M059J (cell line): ENCODE data around the gene NONO. TPM values are rescaled to one million over a fixed set of nuclear protein-coding genes. Genes with fewer than 3 reads are reported as not detected.
A peak's percentile ranks its signal among the peaks of the same experiment; 100 is the strongest.
"Not testable (repeated sequence)": the region's sequence is repeated elsewhere in the genome, so short reads cannot be mapped to it uniquely, and the experiment has no call there.

ENCODE experiments used
- DNase-seq: peaks from one replicate; pipeline ENCODE4 v3.0.0-alpha.2; 2012; ENCODE audit warnings: low read depth
- total RNA-seq: library from RNA; depleted of rRNA; stranded (reverse); fragments of >200 nt; shearing (Covaris generic); gene quantifications from 2 replicates; pipeline ENCODE4 v1.2.3, GENCODE V29; 2014; rRNA removed

The NONO gene, protein sequence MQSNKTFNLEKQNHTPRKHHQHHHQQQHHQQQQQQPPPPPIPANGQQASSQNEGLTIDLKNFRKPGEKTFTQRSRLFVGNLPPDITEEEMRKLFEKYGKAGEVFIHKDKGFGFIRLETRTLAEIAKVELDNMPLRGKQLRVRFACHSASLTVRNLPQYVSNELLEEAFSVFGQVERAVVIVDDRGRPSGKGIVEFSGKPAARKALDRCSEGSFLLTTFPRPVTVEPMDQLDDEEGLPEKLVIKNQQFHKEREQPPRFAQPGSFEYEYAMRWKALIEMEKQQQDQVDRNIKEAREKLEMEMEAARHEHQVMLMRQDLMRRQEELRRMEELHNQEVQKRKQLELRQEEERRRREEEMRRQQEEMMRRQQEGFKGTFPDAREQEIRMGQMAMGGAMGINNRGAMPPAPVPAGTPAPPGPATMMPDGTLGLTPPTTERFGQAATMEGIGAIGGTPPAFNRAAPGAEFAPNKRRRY
- 628 and 786 TPM in 2 replicates for total RNA-seq

- peak; percentile 100 for DNase-seq
Measured at GRCh38 chrX:71283403-71284143, at the start of gene NONO. TSS of gene NONO (plus strand) at chrX:71283635. CDS start at chrX:71290638, 7,003 bp downstream.

DNA sequence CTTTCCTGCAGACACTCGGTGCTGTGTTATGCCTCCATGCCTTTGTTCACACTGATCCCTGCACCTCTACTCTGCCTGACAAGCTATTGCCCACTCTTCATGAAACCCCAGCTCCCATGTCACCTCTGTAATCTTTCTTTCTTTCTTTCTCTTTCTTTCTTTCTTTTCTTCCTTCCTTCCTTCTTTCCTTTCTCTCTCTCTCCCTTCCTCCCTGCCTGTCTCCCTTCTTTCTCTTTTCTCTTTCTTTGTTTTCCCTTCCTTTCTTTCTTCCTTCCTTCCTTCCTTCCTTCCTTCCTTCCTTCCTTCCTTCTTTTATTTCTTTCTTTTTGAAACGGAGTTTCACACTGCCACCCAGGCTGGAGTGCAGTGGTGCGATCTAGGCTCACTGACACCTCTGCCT is 48.0 kb upstream of the NONO start:
- DNase-seq, result no peak

DNA sequence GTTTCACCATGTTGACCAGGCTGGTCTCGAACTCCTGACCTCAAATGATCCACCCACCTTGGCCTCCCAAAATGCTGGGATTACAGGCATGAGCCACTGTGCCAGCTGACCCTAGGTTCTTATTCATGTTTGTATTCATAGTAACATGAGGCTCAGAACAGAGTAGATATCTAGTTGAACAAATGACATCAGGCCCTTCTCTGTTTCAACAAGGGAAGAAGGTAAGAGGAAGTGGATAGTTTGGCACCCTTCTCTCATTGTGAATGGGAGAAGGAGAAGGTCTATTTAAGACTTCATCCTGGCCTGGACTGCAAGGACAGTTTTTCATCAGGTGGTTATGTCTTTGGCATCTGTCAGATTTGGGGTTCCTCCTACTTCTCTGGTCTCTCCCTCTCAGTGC is 46.6 kb upstream of the NONO start:
- DNase-seq, result no peak

DNA sequence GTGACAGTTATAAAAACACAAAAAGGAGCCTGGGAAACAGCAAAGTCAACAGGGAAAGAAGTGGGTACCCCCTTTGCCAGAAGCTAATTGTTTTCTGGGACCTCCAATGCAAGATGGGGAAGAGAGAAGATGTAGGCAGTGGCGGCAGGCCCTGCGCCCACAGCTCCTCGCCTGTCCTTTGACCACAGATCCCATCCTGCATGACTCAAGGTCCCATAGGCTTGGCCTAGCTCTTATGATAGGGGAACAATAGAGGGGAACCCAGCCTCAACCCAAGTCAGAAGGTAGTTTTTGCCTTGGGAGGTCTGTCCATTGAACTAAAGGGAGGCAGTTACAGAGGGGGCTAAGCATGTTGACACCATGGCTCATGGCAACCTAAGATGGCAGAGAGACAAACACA is 43.7 kb upstream of the NONO start:
- no peak for DNase-seq

- no peak for DNase-seq
Measured at GRCh38 chrX:71241301-71241700, 42.1 kb upstream of the NONO start.

DNA sequence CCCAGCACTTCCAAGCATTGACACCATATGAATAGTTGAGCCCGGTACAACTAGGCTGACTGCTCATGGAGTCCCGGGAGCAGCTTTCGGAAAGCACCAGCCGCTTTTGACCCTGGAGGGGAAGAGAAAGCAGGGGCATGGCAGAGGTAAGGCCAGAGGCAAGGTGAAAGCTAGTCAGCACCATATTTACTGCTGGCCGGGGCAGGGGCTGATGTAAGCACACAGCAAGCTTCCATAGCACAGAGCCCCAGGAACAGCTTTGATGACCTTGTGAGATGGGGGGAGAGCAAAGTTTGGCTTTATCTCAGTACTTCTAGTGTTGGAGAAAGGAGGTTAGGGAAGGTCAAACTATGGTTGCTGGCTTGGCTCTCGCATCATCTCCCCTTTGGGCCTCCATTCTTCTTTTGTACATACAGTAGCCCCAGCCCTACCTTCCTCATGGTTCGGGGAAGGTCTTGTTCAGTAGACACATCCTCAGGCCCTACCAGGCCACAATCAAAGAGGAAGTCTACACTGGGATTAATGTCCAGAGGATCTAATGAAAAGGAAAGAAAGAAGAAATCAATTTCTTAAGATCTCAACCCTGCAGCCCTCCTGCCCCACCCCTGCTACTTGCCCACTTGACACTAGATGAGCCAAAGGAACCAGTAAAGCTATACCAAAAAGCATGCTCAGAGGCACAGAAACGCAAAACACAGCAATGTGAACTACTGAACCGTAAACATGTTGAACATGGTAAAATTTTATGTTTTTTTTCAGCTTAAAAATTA is 38.9 kb upstream of the NONO start:
- DNase-seq, result no peak

- DNase-seq, result no peak
Measured at GRCh38 chrX:71245159-71245558, 38.3 kb upstream of the NONO start.

GRCh38 chrX:71250841-71251240 is 32.6 kb upstream of the NONO start:
- no peak for DNase-seq

- DNase-seq, result no peak
Measured at GRCh38 chrX:71251466-71251973, 31.9 kb upstream of the NONO start.

- DNase-seq, result no peak
Measured at GRCh38 chrX:71252221-71252620, 31.2 kb upstream of the NONO start.

DNA sequence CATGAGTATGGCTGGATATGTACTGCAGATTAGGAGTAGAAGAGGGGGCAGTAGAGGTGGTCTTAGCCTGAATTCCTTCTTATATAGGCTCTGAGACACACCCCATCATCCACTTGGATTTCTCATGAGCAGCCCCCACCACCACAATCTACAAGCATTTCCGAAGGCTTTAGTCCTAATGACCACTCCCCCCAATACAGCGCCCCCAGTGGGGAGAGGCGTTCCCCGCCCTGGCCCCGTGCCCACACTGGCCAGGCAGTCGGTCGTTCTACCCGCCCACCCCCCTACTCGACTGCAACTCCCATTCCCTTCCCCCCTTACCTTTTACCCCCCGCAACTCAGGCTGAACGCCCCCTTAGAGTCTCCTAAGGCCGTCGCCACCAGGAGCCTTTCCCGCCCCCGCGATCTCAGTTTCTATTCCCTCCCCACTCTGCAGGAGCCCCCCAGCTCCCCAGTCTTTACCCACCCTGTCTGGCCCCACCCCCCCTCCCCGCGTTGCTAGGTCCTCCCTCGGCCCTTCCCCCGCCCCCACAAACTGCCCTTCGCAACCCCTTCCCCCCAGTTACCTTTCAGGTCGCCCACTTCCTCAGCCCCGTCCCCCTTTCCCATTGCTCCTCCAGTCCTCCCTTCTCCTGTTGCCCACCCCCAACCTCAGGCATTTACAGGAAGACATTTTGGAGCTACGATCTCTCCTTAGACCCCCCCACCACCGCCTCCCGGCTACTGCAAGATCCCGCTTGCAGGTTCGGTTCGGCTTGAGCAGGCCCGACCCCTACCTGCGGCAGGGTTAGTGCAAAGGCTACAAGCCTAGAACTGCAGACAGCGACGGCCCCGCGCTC is 30.0 kb upstream of the NONO start:
- DNase-seq, result peak; percentile 56

DNA sequence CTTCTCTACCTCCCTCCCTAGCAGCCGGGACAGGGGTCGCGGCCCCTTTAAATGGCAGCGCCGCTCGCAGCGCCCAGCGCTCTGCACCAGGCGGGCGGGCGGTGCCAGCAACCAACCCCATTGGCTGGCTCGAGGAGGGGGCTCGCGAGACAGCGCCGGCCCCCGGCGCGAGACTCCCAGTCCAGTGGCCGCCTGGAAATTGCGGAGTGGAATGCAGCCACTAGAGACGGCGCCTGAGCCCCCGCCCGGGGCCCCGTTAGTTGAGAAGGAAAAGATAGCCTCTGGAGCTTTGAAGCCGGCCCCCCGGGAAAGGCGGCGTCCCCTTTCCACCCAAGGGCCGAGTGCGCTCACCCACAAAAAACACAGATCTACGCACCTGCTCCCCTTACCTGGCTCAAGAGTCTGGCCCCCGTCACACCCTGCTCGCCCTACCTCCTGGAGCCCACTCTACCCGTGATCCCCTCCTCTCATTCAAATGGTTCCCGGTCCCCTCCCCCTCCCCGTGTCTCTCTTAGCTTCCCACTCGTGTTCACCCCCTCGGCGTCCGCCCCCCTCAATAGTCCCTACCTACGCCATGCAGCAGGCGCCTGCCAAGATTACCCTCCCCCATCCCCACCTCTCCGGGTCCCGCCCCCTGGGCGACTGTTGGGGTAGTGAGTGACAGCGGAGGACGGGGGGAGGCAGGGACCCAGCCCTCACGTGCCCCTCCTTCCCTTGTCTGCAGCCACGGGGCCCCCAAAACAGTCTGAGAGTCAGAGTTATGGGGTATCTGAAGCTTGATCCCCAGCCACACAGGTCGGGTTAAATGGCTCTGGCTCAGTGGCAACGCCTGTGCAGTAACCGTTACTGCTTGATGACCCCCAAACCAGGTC is 29.1 kb upstream of the NONO start, which contains the start of gene ZMYM3:
ZMYM3 (minus strand) TSS at position 49 of the 872 bp plus-strand sequence. CDS start 885 bp downstream, outside the sequence.
- DNase-seq, result peak; percentile 93

DNA sequence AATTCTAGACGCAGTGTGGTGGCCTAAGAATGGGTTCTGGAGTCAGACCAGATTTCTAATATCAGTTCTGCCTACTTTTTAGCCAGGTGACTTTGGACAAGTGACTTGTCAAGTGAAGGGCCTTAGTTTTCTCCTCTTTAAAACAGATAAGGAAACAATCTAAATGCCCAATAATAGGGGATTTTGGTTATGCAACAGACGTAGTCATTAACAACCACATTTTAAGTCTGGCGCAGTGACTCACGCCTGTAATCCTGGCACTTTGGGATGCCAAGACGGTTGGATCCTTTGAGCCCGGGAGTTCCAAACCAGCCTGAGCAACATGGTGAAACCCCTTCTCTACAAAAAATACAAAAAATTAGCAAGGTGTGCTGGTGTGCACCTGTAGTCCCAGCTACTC is 27.4 kb upstream of the NONO start:
- peak; percentile 20 for DNase-seq

GRCh38 chrX:71256856-71257255 is 26.6 kb upstream of the NONO start:
- no peak for DNase-seq

DNA sequence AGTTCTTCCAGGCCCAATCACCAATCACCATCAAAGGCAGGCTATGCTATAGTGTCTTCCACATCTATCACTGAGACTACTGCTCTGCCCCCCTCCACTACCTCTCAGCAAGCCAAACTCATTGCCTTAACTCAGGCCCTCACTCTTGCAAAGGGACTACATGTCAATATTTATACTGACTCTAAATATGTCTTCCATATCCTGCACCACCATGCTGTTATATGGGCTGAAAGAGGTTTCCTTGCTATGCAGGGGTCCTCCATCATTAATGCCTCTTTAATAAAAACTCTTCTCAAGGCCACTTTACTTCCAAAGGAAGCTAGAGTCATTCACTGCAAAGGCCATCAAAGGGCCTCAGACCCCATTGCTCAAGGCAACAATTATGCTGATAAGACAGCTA is 14.8 kb upstream of the NONO start:
- DNase-seq, result not testable (repeated sequence)

DNA sequence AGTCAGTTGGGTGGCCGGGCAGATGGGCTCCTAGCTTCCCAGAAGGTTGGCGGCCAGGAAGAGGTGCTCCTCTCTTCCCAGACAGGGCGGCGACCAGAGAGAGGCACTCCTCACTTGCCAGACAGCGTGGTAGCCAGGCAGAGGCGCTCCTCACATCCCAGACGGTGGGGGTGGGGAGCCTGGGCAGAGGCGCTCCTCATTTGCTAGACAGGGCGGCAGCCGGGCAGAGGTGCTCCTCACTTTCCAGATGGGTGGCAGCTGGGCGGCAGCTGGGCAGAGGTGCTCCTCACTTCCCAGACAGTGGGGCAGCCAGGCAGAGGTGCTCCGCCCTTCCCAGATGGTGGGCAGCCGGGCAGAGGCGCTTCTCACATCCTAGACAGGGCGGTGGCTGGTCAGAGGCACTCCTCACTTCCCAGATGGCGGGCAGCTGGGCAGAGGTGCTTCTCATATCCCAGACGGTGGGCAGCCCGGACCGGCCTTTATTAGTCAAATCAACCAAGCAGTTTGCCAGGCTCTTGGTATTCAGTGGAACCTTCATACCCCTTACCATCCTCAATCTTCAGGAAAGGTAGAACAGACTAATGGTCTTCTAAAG is 13.5 kb upstream of the NONO start:
- no peak for DNase-seq

DNA sequence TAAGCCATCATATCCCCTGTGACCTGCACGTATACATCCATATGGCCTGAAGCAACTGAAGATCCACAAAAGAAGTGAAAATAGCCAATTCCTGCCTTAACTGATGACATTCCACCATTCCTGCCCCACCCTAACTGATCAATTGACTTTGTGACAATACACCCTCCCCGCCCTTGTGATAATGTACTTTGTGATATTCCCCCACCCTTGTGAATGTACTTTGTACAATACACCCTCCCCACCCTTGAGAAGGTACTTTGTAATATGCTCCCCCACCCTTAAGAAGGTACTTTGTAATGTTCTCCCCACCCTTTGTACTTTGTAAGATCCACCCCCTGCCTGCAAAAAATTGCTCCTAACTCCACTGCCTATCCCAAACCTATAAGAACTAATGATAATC is 11.1 kb upstream of the NONO start:
- not testable (repeated sequence) for DNase-seq

DNA sequence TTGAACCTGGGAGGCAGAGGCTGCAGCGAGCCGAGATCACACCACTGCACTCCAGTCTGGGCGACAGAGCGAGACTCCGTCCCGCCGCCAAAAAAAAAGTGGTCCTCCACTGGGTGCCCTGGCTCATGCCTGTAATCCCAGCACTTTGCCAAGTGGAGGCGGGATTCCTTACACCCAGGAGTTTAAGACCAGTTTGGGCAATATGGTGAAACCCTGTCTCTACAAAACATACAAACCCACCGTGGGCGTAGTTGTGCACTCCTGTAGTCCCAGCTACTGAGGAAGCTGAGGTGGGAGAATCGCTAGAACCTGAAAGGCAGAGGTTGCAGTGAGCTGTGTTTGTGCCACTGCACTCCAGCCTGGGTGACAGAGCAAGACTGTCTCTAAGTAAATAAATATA is 2.1 kb upstream of the NONO start:
- not testable (repeated sequence) for DNase-seq
